ENCODE data around the gene ATP6V1G1.

ATP6V1G1 gene

GRCh38 chr9:114613087-114613486 is 25.5 kb downstream of the ATP6V1G1 start:
- no peak for DNase-seq

- DNase-seq, result no peak
These were observed 26.4 kb downstream of the ATP6V1G1 start for GRCh38 chr9:114613919-114614318.

GRCh38 chr9:114614373-114614772 is 26.8 kb downstream of the ATP6V1G1 start:
- no peak for DNase-seq

DNA sequence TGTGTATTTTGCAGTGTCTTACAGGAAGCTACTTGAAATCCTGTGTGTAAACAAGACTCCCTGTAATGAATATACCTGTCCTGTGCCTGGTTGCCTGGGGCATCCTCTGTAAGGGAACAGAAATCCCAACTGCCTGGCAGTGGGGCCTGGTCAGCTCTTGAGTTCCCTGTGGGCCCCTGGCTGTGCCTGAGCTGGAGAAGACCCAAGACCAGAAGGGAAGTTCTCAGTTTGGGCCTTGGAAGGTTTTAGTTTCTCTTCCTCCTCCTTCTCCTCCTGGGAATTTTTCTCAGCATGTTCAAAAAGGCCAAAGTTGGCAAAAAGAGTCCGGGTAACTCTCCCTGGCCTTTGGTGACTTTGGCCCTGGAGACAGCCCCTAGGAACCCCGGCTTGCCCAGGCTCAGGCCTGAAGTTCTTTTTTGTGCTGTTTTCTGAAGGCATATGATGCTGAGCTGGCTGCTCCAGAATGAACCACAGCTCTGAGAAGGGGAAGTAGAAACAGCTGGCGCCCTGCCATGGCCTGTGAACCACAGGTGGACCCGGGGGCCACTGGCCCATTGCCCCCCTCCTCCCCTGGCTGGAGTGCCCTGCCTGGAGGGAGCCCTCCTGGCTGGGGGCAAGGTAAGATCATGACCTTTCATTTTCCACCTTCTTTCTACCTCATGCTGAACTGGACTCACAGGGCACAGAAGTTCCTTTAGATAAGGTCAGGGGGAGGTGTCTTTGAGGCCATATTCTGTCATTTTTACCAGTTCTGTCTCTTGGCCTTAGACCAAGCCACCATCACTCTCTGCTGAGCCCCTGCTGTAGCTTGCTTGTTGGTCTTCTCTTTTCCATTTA is 29.3 kb downstream of the ATP6V1G1 start:
- DNase-seq, result peak; percentile 70 to 75

DNA sequence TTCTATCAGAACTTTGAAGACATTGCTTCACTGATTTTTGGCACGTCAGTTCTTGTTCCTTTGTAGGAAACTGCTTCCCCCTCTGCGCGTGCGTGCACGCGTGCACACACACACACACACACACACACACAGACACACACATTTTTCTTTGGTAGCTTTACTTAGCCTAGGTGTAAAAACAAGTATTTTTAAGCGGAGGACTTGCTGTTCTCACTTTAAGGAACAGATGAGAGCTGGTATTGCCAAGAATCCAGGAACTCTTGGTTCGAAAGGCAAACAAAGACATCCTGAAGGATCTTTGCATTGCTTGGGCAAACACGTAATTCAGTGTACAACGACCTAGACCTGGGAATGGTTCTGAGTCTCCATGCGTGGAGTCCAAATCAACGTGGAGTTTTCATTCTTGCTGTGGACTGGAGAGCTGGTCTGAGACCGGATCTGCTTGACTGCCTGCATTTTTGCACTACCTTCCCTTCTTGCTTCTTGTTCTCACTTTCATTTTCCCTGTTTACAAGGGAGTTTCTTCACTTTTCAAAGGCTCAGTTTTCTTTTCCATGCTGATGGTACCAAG is 31.7 kb downstream of the ATP6V1G1 start:
- no peak for DNase-seq

DNA sequence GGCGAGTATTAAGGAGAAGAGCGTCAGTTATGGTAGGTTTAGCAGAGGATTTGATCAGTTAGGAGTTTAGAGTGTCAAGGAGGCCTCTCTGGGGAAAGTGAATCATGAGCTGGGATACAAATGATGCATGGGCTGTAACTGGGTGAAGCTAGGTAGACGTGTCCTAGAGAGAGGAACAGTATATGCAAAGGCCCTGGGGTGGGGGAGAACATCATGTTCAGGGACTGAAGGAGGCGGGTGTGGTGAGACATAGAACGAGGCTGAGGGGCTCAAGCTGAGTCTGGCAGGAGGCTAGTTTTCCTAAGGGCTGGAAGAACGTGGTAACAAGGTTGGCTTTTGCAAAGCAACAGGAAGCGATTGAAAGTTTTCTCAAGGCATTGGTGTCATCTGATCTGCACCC is 34.0 kb downstream of the ATP6V1G1 start:
- no peak for DNase-seq

- no peak for DNase-seq
These were observed 34.5 kb downstream of the ATP6V1G1 start for GRCh38 chr9:114621975-114622609.

DNA sequence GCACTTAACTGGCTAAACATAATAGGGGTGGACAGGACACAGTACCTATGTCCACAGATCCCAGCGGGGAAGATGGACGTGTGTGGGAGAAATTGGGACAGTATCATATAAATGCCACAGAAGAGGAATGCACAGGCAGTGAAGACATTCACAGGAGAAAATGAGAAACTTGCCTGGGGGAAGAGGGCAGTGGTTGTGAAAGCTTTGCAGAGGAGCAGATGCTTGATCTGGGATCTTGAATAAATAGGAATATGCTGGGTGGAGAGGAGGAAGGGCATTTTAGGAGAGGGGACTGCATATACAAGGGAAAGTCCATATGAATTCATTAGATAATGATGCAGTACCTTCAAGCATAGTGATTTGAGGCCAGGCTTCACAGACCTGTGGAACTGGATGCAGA is 37.1 kb downstream of the ATP6V1G1 start:
- no peak for DNase-seq

DNA sequence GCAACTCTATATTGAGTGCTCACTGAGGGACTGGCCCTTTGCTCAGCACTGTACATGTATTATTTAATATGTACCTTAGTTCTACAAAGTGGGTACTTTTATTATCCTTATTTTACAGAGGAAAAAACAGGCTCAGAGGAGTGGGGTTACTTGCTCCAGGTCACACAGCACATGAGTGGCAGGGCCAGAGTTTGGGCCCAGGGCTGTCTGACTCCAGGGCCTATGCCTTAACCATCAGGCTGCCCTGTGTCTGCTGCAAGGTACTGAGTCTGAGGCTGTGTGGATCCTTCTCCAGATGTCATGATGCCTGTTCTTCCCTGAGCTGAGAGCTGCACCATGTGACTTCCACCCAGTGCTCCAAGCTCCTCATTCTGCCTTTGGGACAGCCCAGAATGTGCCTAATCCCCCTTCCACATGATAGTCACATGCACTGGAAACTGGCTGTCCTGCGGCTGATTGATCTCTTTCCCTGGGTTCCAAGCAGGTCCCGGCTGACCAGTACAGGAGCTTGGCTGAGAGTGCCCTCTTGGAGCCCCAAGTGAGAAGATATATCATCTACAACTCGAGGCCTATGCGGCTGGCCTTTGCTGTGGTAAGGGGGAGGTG is 38.9 kb downstream of the ATP6V1G1 start:
- DNase-seq, result no peak

GRCh38 chr9:114627553-114627952 is 40.0 kb downstream of the ATP6V1G1 start:
- no peak for DNase-seq

DNA sequence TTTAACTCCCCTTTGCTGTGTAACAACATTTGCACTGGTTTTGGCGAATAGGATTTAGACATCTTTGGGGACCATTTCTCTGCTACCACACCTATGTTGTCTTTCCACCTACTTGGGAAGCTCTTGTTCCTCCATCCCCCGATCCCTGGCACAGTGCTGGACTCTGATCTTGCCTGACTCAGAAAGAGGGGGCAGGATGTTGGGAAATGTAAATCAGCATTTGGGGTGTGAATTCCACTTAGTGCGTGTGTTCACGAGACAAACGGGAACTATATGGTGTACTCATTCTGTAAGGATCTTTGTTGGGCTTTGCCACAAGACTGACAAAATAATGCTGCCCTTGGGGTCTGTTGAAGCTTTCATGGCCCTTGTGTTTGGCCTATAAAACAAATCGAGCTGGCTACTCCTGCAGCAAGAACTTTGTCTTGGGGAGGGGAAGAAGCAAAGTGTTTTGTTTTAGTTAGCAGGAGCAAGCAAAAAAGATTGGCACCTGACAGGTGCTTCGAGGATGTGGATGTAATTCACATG is 42.1 kb downstream of the ATP6V1G1 start:
- DNase-seq, result no peak

DNA sequence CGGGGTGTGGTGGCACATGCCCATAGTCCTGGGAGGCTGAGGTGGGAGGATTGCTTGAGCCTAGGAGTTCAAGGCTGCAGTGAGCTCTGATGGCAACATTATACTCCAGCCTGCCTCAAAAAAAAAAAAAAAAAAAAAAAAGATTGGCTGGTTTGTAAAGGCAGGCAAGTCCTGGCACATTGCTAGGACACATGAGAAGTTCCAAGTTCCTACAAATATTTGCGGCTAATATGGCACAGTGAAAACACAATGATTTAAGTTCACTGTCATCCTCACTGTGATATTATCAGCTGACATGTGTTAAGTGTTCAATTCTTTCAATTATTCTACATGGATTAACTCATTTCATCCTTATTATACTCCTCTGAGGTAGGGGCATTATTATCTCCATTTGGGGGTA is 43.6 kb downstream of the ATP6V1G1 start:
- DNase-seq, result no peak

GRCh38 chr9:114633438-114634089 is 46.0 kb downstream of the ATP6V1G1 start:
- DNase-seq, result no peak

- no peak for DNase-seq
These were observed 46.8 kb downstream of the ATP6V1G1 start for GRCh38 chr9:114634387-114634786.

GRCh38 chr9:114638404-114638803 is 50.8 kb downstream of the ATP6V1G1 start:
- no peak for DNase-seq

DNA sequence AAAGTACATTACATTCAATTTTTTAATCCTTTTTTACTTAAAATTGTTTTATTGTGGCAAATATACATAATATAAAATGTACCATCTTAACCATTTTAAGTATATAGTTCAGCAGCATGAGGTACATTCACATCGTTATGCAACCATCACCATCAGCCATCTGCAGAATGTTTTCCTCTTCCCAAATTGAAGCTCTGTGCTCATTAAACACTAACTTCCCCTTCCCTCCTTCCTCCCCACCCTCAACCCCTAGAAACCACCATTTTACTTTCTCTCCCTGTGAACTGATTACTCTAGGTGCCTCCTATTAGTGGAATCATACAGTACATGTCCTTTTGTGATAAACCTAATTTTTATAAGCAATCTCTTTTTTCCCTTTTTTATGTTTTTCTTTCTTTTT is 54.4 kb downstream of the ATP6V1G1 start:
- peak; percentile 69 to 71 for DNase-seq

GRCh38 chr9:114643001-114643400 is 55.4 kb downstream of the ATP6V1G1 start:
- DNase-seq, result no peak

DNA sequence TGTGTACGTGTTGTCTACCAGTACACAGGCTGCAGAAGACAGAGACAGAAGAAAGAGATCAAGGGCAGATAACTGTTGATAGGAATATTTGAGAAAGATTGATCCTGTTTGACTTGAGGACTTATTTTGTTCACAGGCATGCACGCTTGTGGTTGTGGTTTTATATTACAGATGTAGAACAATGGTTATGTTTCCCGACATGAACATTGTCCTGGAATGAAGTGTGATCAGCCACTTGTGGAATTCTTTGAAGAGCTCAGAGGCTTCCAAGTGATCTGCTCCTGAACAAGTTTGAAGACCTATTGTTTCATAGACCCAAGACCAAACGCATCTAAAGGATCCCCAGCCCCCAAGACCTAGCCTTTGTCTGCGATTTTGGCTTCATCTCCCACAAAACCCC is 56.3 kb downstream of the ATP6V1G1 start:
- no peak for DNase-seq
